Measurements from ENCODE around the gene CSMD2. TPM values are rescaled to one million over a fixed set of nuclear protein-coding genes. Genes with fewer than 3 reads are reported as not detected.
"Not testable (repeated sequence)": the region's sequence is repeated elsewhere in the genome, so short reads cannot be mapped to it uniquely, and the experiment has no call there.

The CSMD2 gene
- total RNA-seq, 4 donors from 2014 or later: 0.09 to 0.20 TPM; not detected in 2

DNA sequence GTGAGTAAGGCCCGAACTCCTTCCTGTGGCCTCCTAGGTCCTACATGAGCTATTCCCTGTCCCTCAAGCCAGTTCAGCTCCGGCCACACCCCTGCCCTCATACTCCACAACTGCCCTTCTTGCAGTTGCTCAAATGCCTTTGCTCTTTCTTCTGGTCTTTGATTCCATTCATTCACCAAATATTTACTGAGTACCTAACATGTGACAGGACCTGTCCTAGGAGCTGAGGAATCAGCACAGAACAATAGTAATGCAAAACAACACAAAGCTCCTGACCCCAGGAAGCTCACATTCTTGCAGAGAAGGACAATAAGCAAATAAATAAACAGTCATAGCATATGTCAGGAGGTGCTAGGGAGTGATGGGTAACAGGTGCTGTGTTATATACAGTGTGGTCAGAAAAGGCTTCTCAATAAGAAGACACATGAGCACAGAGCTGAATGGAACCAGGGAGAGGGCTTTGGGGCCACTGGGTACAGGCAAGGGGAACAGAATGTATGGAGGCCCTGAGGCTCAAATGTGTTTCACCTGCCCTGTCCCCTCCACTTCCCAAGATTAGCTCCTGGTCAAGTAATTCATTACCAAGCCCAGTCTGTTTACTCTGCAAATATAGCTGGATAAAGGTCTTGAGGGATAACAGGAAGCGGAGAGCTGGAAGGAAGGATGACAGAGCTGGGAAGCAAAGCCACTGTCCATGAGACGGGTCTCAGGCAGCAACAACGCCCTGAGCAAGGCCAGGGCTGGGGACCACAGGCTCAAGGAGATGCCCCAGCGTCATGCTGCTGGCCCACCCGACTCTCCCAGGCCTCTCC is 145.1 kb downstream of the CSMD2 start:
- ATAC-seq (no peak), DNase-seq (no peak)
- in situ Hi-C loops (cut with MboI; ENCODE audit: low sequenced_read_pairs in 4 of 4): no loop called here
- H3K9me3 ChIP-seq: no peaks in the 10 kb centered on the region
- peaks cover 0 to 6% (median 0%) of the 10 kb centered on the region in 3 donors for H3K27me3 ChIP-seq
- intact Hi-C loops (cut with DNase I; ENCODE audit: low total_unique reads): no loop called here
- TF ChIP-seq POLR2A (IDR thresholded peaks at IDR 0.05): no peak
- no peak overlapping the region for H3K27ac ChIP-seq
- H3K4me3 ChIP-seq: no peak overlapping the region
- no peaks in the 10 kb centered on the region for H3K36me3 ChIP-seq
- no peaks in the 10 kb centered on the region for H3K4me1 ChIP-seq

DNA sequence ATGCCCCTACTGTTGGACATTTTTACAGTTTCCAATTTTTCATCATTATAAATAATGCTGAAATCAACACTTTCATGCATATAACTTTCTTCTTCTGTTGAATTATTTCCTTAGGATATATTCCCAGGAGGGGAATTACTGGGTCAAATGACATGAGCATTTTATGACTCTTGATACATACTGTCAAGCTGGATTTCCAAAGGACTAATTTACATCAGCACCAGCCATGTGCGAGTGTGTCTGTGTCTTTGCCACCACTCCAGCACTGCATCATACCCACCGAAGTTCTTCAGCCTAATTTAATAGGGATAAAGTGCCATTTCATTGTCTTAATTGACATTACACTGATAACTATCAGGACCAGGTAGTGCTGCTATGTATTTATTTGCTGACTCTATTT is 146.7 kb downstream of the CSMD2 start:
- H3K27ac ChIP-seq: no peak overlapping the region
- TF ChIP-seq, protein P1, sequence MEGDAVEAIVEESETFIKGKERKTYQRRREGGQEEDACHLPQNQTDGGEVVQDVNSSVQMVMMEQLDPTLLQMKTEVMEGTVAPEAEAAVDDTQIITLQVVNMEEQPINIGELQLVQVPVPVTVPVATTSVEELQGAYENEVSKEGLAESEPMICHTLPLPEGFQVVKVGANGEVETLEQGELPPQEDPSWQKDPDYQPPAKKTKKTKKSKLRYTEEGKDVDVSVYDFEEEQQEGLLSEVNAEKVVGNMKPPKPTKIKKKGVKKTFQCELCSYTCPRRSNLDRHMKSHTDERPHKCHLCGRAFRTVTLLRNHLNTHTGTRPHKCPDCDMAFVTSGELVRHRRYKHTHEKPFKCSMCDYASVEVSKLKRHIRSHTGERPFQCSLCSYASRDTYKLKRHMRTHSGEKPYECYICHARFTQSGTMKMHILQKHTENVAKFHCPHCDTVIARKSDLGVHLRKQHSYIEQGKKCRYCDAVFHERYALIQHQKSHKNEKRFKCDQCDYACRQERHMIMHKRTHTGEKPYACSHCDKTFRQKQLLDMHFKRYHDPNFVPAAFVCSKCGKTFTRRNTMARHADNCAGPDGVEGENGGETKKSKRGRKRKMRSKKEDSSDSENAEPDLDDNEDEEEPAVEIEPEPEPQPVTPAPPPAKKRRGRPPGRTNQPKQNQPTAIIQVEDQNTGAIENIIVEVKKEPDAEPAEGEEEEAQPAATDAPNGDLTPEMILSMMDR (IDR thresholded peaks at IDR 0.05 in 4 of 5, conservative IDR thresholded peaks at IDR 0.05 in 1 of 5): no peak
- TF ChIP-seq POLR2A (IDR thresholded peaks at IDR 0.05): no peak
- no peaks in the 10 kb centered on the region for H3K36me3 ChIP-seq
- DNase-seq: no peak
- intact Hi-C loops (cut with DNase I; ENCODE audit: low total_unique reads): no loop called here
- no peak for ATAC-seq
- H3K4me1 ChIP-seq: no peaks in the 10 kb centered on the region
- in situ Hi-C loops (cut with MboI; ENCODE audit: low sequenced_read_pairs in 4 of 4): no loop called here
- no peaks in the 10 kb centered on the region for H3K9me3 ChIP-seq
- peaks cover 0 to 3% (median 0%) of the 10 kb centered on the region in 3 donors for H3K27me3 ChIP-seq
- no peak overlapping the region for H3K4me3 ChIP-seq

DNA sequence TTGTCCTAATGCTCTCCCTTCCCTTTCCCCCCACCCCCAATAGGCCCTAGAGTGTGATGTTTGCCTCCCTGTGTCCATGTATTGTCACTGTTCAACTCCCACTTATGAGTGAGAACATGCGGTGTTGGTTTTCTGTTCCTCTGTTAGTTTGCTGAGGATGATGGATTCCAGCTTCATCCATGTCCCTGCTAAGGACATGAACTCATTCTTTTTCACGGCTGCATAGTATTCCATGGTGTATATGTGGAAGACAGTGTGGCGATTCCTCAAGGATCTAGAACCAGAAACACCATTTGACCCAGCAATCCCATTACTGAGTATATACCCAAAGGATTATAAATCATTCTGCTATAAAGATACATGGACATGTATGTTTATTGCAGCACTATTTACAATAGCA is 148.7 kb downstream of the CSMD2 start:
- H3K4me3 ChIP-seq; in situ Hi-C loops (cut with MboI; ENCODE audit: low sequenced_read_pairs in 4 of 4); DNase-seq; H3K27me3 ChIP-seq; H3K9me3 ChIP-seq; ATAC-seq; H3K4me1 ChIP-seq; intact Hi-C loops (cut with DNase I; ENCODE audit: low total_unique reads); H3K36me3 ChIP-seq; H3K27ac ChIP-seq: not testable (repeated sequence)

DNA sequence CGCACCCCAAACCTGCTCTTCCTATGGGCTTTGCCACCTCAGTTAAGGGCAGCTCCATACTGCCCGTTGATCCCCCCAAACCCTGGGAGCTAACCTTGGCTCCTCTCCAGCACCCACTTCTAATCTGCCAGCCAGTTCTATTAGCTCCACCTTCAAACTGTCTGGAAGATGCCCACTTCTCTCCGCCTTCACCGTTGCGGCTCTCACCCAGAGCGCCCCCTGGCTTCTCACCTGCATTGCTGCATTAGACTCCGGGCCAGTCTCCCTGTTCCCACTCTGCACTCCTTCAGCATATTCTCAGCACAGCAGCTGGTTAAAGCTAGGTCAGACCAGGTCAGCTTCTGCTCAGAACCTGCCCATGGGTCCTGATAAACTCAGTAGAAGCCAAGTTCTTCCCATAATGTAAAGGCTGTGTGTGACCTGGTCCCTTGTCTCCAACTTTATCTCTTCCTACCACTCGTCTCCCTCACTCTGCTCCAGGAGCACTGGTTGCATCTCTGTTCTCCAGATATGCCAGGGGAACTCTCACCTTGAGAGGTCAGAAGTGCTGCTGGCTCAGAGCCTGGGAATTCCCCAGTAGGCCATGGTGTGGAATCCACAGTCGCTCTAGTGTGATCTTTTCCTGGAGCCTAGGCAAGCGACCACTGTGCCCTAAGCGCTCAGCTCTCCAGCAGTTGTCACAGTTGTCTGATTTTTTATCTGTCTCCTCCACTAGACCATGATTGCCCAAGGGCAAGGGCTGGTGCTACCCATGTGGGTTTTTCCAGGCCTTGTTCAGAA is 150.9 kb downstream of the CSMD2 start:
- intact Hi-C loops (cut with DNase I; ENCODE audit: low total_unique reads) (no loop called here), in situ Hi-C loops (cut with MboI; ENCODE audit: low sequenced_read_pairs in 4 of 4) (no loop called here)
- Histone ChIP-seq H3K4me3 (no peak overlapping the region), H3K36me3 (no peaks in the 10 kb centered on the region), H3K27me3 (no peaks in the 10 kb centered on the region), H3K27ac (no peak overlapping the region), H3K9me3 (no peaks in the 10 kb centered on the region), H3K4me1 (no peaks in the 10 kb centered on the region)
- DNase-seq: no peak
- TF ChIP-seq POLR2A (IDR thresholded peaks at IDR 0.05): no peak
- TF ChIP-seq, protein P1 (IDR thresholded peaks at IDR 0.05 in 4 of 5, conservative IDR thresholded peaks at IDR 0.05 in 1 of 5): peak in 3 of 5 experiments; percentile 15 to 40 (median 38)
- ATAC-seq: no peak

DNA sequence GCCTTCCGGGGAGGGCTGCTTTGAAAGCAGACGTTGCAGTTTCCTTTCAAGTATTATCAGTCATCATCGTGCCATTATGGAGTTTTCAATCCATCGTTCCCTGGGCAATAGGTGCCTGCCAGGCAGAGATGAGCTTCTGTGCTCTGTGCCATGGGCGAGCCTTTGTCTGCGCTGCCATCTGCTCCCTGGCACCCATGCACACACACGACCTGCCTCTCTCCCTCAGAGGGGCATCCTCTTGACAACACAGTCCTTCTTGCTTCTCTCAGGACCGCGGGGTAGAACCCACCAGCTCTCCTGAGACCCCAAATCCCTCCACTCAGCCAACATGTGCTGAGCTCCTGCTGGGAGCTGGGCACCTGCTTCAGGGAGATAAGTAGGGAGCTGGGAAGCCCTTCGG is 151.9 kb downstream of the CSMD2 start:
- Histone ChIP-seq H3K9me3 (no peaks in the 10 kb centered on the region), H3K27me3 (no peaks in the 10 kb centered on the region), H3K36me3 (no peaks in the 10 kb centered on the region), H3K27ac (no peak overlapping the region), H3K4me3 (no peak overlapping the region), H3K4me1 (no peaks in the 10 kb centered on the region)
- intact Hi-C loops (cut with DNase I; ENCODE audit: low total_unique reads) (no loop called here), in situ Hi-C loops (cut with MboI; ENCODE audit: low sequenced_read_pairs in 4 of 4) (no loop called here)
- TF ChIP-seq, protein P1 (IDR thresholded peaks at IDR 0.05 in 4 of 5, conservative IDR thresholded peaks at IDR 0.05 in 1 of 5): no peak
- TF ChIP-seq POLR2A (IDR thresholded peaks at IDR 0.05): no peak
- no peak for ATAC-seq
- no peak for DNase-seq

Measured in gastrocnemius medialis (tissue), 4 donors.